HepG2 (cell line): Measurements from ENCODE around the gene TM9SF4. TPM values are rescaled to one million over a fixed set of nuclear protein-coding genes. Genes with fewer than 3 reads are reported as not detected.
A peak's percentile ranks its signal among the peaks of the same experiment; 100 is the strongest.

Experiments used
- CHCHD3 ChIP-seq: sonication (generic); formaldehyde crosslinking; IDR thresholded peaks from 2 replicates; pipeline ENCODE4 v1.8.0; 2022; ENCODE audit warnings: mild to moderate bottlenecking, missing genetic modification reagents, moderate library complexity
- ETV6 ChIP-seq: sonication (generic); formaldehyde crosslinking; conservative IDR thresholded peaks from 2 replicates; pipeline ENCODE4 v1.4.0; 2020; ENCODE audit warnings: missing genetic modification reagents
- GRHL1 ChIP-seq: sonication (generic); formaldehyde crosslinking; conservative IDR thresholded peaks from 2 replicates; pipeline ENCODE4 v1.8.0; 2022; ENCODE audit warnings: missing genetic modification reagents
- IRF9 ChIP-seq: sonication (generic); formaldehyde crosslinking; IDR thresholded peaks from 2 replicates; pipeline ENCODE4 v1.8.0; 2022; ENCODE audit warnings: missing genetic modification reagents, mild to moderate bottlenecking, borderline replicate concordance
- MLXIP ChIP-seq: sonication (generic); formaldehyde crosslinking; IDR thresholded peaks from 2 replicates; pipeline ENCODE4 v1.9.0; 2021; ENCODE audit warnings: missing genetic modification reagents, borderline replicate concordance
- MTF2 ChIP-seq: sonication (generic); formaldehyde crosslinking; IDR thresholded peaks from 2 replicates; pipeline ENCODE4 v1.5.0; 2020; ENCODE audit warnings: missing genetic modification reagents, borderline replicate concordance
- NFAT5 ChIP-seq: sonication (generic); formaldehyde crosslinking; IDR thresholded peaks from 2 replicates; pipeline ENCODE4 v1.4.0; 2020; ENCODE audit warnings: missing genetic modification reagents
- SAP130 ChIP-seq: IDR thresholded peaks from 2 replicates; pipeline ENCODE4 v1.6.1; 2016; ENCODE audit warnings: low read depth
- SOX6 ChIP-seq, 2 experiments: fragments of 450-650 bp in 1 of 2; sonication (generic) in 1 of 2; formaldehyde crosslinking in 1 of 2; IDR thresholded peaks; 2 replicates each; pipeline versions ENCODE4 v1.4.0 to v1.6.1; 2017 to 2020; ENCODE audit warnings: antibody characterized with exemption in 1 of 2, mild to moderate bottlenecking in 1 of 2, missing genetic modification reagents in 1 of 2
- TCF7 ChIP-seq: sonication (generic); IDR thresholded peaks from 2 replicates; pipeline ENCODE4 v1.6.1; 2016; ENCODE audit warnings: antibody characterized with exemption, low read depth
- YY1 ChIP-seq: IDR thresholded peaks from 2 replicates; pipeline ENCODE4 v1.6.1; 2011; ENCODE audit warnings: low read length, low read depth, moderate library complexity, mild to moderate bottlenecking; ENCODE audit not compliant: insufficient read depth, insufficient replicate concordance
- ZFP36L1 ChIP-seq: sonication (generic); formaldehyde crosslinking; IDR thresholded peaks from 2 replicates; pipeline ENCODE4 v1.8.0; 2022; ENCODE audit warnings: mild to moderate bottlenecking, missing genetic modification reagents, moderate library complexity
- ZKSCAN8 ChIP-seq: IDR thresholded peaks from 2 replicates; pipeline ENCODE4 v1.6.1; 2016; ENCODE audit warnings: borderline replicate concordance, missing genetic modification reagents, missing compliant biosample characterization
- ZNF720 ChIP-seq: sonication (generic); formaldehyde crosslinking; IDR thresholded peaks from 2 replicates; pipeline ENCODE4 v1.4.0; 2020; ENCODE audit warnings: missing genetic modification reagents
- ZNF749 ChIP-seq: sonication (generic); formaldehyde crosslinking; IDR thresholded peaks from 2 replicates; pipeline ENCODE4 v1.8.0; 2022; ENCODE audit warnings: mild to moderate bottlenecking, missing genetic modification reagents, moderate library complexity, borderline replicate concordance
- ZNF75D ChIP-seq: sonication (generic); formaldehyde crosslinking; IDR thresholded peaks from 2 replicates; pipeline ENCODE4 v1.8.1; 2023; ENCODE audit warnings: missing genetic modification reagents, mild to moderate bottlenecking, borderline replicate concordance
- ZNF781 ChIP-seq: sonication (generic); formaldehyde crosslinking; IDR thresholded peaks from 2 replicates; pipeline ENCODE4 v1.5.1; 2020; ENCODE audit warnings: borderline replicate concordance, mild to moderate bottlenecking, missing genetic modification reagents; ENCODE audit errors: not compliant biosample characterization
- polyA plus RNA-seq, 8 experiments: library from polyadenylated mRNA; depleted of rRNA in 3 of 8; stranded (reverse) in 7 of 8; unstranded in 1 of 8; fragments of >200 nt; fragmentation: Illumina TruSeq in 4 of 8; extraction: Trizol in 4 of 8; gene quantifications; 2 replicates each; pipeline versions ENCODE4 v1.2.1 to v1.2.3, GENCODE V29; 2011 to 2016; ENCODE audit warnings: low read depth in 4 of 8, missing spikeins in 1 of 8, mixed read lengths in 1 of 8; ENCODE audit not compliant: insufficient read depth in 1 of 8
- total RNA-seq, 5 experiments: library from RNA; depleted of rRNA; stranded (reverse); fragments of >200 nt; fragmentation: Illumina TruSeq; extraction: Trizol; gene quantifications; 2 replicates each; pipeline ENCODE4 v1.2.3, GENCODE V29; 2016; ENCODE audit warnings: low read depth in 1 of 5

The TM9SF4 gene
- total and polyA plus RNA-seq, 2 of the 13 experiments (the other 11 are each of a cell fraction or from before 2014, with no cell fraction given) = 53.5 to 171 TPM

GRCh38 chr20:32152421-32153155, 43.1 kb downstream of the TM9SF4 start (continued):
- no peak for TF ChIP-seq NFAT5 (CRISPR knock-in tag)
- TF ChIP-seq ZFP36L1 (CRISPR knock-in tag) = 0 out of 2 replicates have a peak, but pooled peaks have one; percentile 31
- TF ChIP-seq MTF2 = no peak
- TF ChIP-seq MLXIP (CRISPR knock-in tag) = no peak
- TF ChIP-seq ZNF75D = no peak
- TF ChIP-seq ZNF749 (CRISPR knock-in tag) = no peak
- TF ChIP-seq SOX6 (IDR thresholded peaks at IDR 0.05) = no peak
- peak; percentile 80 for TF ChIP-seq SOX6 (CRISPR knock-in tag; IDR thresholded peaks at IDR 0.05)
- TF ChIP-seq GRHL1 (CRISPR knock-in tag) = no peak
- no peak for TF ChIP-seq ZKSCAN8
- TF ChIP-seq CHCHD3 = no peak
- peak; percentile 66; the same call in 1 of the 2 replicates for TF ChIP-seq SAP130
- peak; percentile 24 for TF ChIP-seq ZNF781 (CRISPR knock-in tag)
- no peak for TF ChIP-seq ZNF720
- TF ChIP-seq YY1 = no peak
- TF ChIP-seq TCF7 = no peak
- TF ChIP-seq ETV6 (CRISPR knock-in tag) = no peak
- TF ChIP-seq IRF9 (CRISPR knock-in tag) = no peak
